ENCODE results near the gene SLA2. TPM values are rescaled to one million over a fixed set of nuclear protein-coding genes. Genes with fewer than 3 reads are reported as not detected.

The SLA2 gene
- total and polyA plus RNA-seq, 2 donors (not counting 1 experiment from before 2014, with no cell fraction given): not detected

DNA sequence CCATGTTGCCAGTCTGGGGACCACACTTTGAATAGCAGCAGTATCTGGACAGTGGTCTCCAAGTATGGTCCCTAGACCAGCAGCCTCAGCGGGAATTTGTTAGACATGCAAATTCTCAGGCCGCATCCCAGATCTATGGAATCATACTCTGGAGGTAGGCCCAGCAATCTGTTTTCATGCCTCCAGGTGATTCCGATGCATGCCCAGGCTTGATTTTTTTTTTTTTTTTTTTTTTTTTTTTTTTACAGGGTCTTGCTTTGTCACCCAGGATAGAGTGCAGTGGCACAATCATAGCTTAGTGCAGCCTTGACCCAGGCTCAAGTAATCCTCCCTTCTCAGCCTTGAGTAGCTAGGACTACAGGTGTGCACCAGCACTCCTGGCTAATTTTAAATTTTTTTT, 682 bp upstream of the SLA2 start:
- Histone ChIP-seq H3K36me3 (ENCODE audit: control insufficient read depth, insufficient read depth, low read length) (no peaks in the 10 kb centered on the region), H2AFZ (ENCODE audit: low read length) (no peak overlapping the region), H3K4me2 (ENCODE audit: extremely low read depth, insufficient read depth, low read length) (no peak overlapping the region), H4K20me1 (ENCODE audit: control insufficient read depth, extremely low read depth, insufficient read depth, low read length) (no peaks in the 10 kb centered on the region), H3K9ac (ENCODE audit: insufficient read depth, low read length) (no peak overlapping the region), H3K79me2 (ENCODE audit: control insufficient read depth, insufficient read depth, low read length) (no peaks in the 10 kb centered on the region), H3K27ac (ENCODE audit: insufficient read depth, low read length) (no peak overlapping the region), H3K4me3 (replicated peaks in 1 of 4; ENCODE audit: control extremely low read depth in 1 of 4, insufficient read depth in 1 of 4, low read depth in 3 of 4, low read length in 4 of 4) (no peak overlapping the region), H3K27me3 (ENCODE audit: control insufficient read depth, insufficient read depth, low read length) (no peaks in the 10 kb centered on the region), H3K9me3 (ENCODE audit: control insufficient read depth, insufficient read depth, low read depth, low read length) (no peaks in the 10 kb centered on the region), H3K4me1 (ENCODE audit: control insufficient read depth, extremely low read depth, insufficient read depth, low read length) (no peaks in the 10 kb centered on the region)
- DNase-seq (ENCODE audit: low read depth in 2 of 2): no peak
- no peak for TF ChIP-seq EZH2 (IDR thresholded peaks at IDR 0.05; ENCODE audit: low read length, missing control alignments)
- TF ChIP-seq, protein P1, sequence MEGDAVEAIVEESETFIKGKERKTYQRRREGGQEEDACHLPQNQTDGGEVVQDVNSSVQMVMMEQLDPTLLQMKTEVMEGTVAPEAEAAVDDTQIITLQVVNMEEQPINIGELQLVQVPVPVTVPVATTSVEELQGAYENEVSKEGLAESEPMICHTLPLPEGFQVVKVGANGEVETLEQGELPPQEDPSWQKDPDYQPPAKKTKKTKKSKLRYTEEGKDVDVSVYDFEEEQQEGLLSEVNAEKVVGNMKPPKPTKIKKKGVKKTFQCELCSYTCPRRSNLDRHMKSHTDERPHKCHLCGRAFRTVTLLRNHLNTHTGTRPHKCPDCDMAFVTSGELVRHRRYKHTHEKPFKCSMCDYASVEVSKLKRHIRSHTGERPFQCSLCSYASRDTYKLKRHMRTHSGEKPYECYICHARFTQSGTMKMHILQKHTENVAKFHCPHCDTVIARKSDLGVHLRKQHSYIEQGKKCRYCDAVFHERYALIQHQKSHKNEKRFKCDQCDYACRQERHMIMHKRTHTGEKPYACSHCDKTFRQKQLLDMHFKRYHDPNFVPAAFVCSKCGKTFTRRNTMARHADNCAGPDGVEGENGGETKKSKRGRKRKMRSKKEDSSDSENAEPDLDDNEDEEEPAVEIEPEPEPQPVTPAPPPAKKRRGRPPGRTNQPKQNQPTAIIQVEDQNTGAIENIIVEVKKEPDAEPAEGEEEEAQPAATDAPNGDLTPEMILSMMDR (conservative IDR thresholded peaks at IDR 0.05 in 1 of 2, IDR thresholded peaks at IDR 0.05 in 1 of 2; ENCODE audit: low read depth in 1 of 2, low read length in 2 of 2): no peak

DNA sequence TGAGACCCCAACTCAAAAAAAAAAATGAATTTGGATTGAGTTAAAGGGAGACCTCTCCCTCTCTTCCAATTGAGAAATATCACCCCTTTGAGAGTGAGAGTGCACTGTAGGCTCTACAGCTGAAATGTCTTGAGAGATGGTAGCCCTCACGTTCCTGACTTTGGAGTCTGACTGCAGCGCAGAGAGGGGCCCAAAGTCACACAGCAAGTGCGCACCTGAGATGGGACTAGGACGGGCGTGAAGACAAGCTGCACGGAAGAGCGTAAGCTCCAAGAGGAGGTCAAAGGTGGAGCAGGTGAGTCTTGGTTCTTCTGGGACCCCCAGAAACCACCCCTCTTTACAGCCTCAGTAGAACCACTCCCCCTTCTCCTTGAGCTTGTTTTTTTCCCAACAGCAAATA, 643 bp downstream of the SLA2 start:
- no peaks in the 10 kb centered on the region for H3K36me3 ChIP-seq (ENCODE audit: control insufficient read depth, insufficient read depth, low read length)
- H3K79me2 ChIP-seq (ENCODE audit: control insufficient read depth, insufficient read depth, low read length): no peaks in the 10 kb centered on the region
- H3K4me1 ChIP-seq (ENCODE audit: control insufficient read depth, extremely low read depth, insufficient read depth, low read length): no peaks in the 10 kb centered on the region
- H3K4me2 ChIP-seq (ENCODE audit: extremely low read depth, insufficient read depth, low read length): no peak overlapping the region
- no peak for TF ChIP-seq EZH2 (IDR thresholded peaks at IDR 0.05; ENCODE audit: low read length, missing control alignments)
- TF ChIP-seq, protein P1 (conservative IDR thresholded peaks at IDR 0.05 in 1 of 2, IDR thresholded peaks at IDR 0.05 in 1 of 2; ENCODE audit: low read depth in 1 of 2, low read length in 2 of 2): no peak
- no peak overlapping the region for H3K4me3 ChIP-seq (replicated peaks in 1 of 4; ENCODE audit: control extremely low read depth in 1 of 4, insufficient read depth in 1 of 4, low read depth in 3 of 4, low read length in 4 of 4)
- H3K27ac ChIP-seq (ENCODE audit: insufficient read depth, low read length): no peak overlapping the region
- no peak overlapping the region for H3K9ac ChIP-seq (ENCODE audit: insufficient read depth, low read length)
- H3K27me3 ChIP-seq (ENCODE audit: control insufficient read depth, insufficient read depth, low read length): no peaks in the 10 kb centered on the region
- no peaks in the 10 kb centered on the region for H3K9me3 ChIP-seq (ENCODE audit: control insufficient read depth, insufficient read depth, low read depth, low read length)
- no peak for DNase-seq (ENCODE audit: low read depth in 2 of 2)
- no peaks in the 10 kb centered on the region for H4K20me1 ChIP-seq (ENCODE audit: control insufficient read depth, extremely low read depth, insufficient read depth, low read length)
- H2AFZ ChIP-seq (ENCODE audit: low read length): no peak overlapping the region

DNA sequence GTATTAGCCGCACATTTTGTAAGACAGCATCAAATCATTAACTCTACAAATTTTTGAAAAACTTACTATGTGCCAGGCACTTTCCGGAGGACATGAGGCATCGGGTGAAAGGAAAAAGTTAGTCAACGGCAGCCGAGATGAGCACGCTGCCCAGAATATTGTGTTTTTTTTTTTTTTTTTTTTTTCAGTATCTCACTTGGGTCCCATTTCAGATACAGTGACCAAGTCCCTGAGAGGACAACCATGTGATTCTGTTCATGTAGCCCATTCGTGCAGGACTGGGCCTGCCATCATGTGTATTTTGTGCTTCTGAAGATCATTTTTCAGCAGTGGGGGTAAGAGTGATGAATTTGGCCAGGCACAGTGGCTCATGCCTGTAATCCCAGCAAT, 1.3 kb downstream of the SLA2 start:
- H3K9ac ChIP-seq (ENCODE audit: insufficient read depth, low read length): no peak overlapping the region

More for the DNA sequence above, 1.3 kb downstream of the SLA2 start:
- Histone ChIP-seq H3K4me3 (replicated peaks in 1 of 4; ENCODE audit: control extremely low read depth in 1 of 4, insufficient read depth in 1 of 4, low read depth in 3 of 4, low read length in 4 of 4) (no peak overlapping the region), H3K9me3 (ENCODE audit: control insufficient read depth, insufficient read depth, low read depth, low read length) (no peaks in the 10 kb centered on the region), H3K27ac (ENCODE audit: insufficient read depth, low read length) (no peak overlapping the region), H3K79me2 (ENCODE audit: control insufficient read depth, insufficient read depth, low read length) (no peaks in the 10 kb centered on the region), H3K4me1 (ENCODE audit: control insufficient read depth, extremely low read depth, insufficient read depth, low read length) (no peaks in the 10 kb centered on the region), H3K36me3 (ENCODE audit: control insufficient read depth, insufficient read depth, low read length) (no peaks in the 10 kb centered on the region), H4K20me1 (ENCODE audit: control insufficient read depth, extremely low read depth, insufficient read depth, low read length) (no peaks in the 10 kb centered on the region), H2AFZ (ENCODE audit: low read length) (no peak overlapping the region), H3K4me2 (ENCODE audit: extremely low read depth, insufficient read depth, low read length) (no peak overlapping the region), H3K27me3 (ENCODE audit: control insufficient read depth, insufficient read depth, low read length) (no peaks in the 10 kb centered on the region)
- no peak for DNase-seq (ENCODE audit: low read depth in 2 of 2)
- TF ChIP-seq EZH2 (IDR thresholded peaks at IDR 0.05; ENCODE audit: low read length, missing control alignments): no peak

All from fibroblast of lung (primary cell).